Measurements from ENCODE around the gene MRPS6. TPM values are rescaled to one million over a fixed set of nuclear protein-coding genes. Genes with fewer than 3 reads are reported as not detected.

Gene MRPS6
- total RNA-seq: 10 to 100 TPM; 36.8 to 66.1 (median 58.0) TPM

DNA sequence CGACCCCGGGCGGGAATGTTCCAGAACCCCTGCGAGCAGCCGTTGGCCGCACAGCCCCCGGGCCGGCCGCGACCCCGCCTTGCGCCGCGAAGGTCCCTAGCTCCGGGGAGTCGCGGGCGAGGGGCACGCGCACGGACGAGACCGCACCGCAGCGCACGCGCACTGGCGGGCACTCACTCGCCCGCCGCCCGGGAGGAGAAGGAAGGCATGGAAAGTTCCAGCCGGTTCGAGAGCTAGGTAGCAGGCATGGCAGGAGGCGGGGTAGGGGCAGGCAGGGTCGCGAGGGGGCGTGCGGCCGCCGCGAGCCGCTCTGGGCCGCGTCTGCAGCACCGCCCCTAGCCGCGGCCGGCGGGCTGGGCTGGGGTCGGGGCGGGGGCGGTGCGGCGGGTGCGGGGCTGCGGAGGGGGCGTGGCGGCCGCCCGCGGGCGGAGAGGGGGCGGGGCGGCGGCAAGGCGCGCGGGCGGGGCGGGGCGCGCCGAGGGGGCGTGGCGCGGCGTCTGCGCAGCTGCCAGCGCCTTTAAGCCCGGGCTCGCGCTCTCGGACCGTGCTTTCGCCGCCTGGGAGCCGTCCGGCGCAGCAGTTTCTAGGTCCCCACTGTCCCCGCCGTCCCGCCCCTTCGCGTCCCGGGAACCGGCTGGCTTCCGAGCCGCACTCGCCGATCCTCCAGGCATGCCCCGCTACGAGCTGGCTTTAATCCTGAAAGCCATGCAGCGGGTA lies at the start of gene MRPS6, which contains the start of gene SLC5A3:
MRPS6 (plus strand) TSS at position 547 of the 717 bp plus-strand sequence; CDS start at position 670, 123 bp downstream.
SLC5A3 (plus strand) TSS at position 547 of the 717 bp plus-strand sequence. CDS start 21,621 bp downstream, outside the sequence.
- H3K27ac ChIP-seq: peak within 1 kb of the TSS; percentile 77 to 83
- peaks cover 17% of the 10 kb centered on the region in 2 donors for H3K4me1 ChIP-seq (replicated peaks in 1 of 2)
- ATAC-seq (replicated peaks in 6 of 8): peak; percentile 82 to 91 (median 88)
- H3K4me3 ChIP-seq: peak within 1 kb of the TSS; percentile 73 to 87 (median 79)
- in situ Hi-C loops (cut with MboI; ENCODE audit: low pct_unique_long_range_greater_than_20kb in 2 of 9, low sequenced_read_pairs in 9 of 9, unreplicated experiment in 9 of 9): no loop called here
- 0% methylated on average over 1 of the region's 104 CpGs; no CpG with 5 or more reads in 9 of the 10 experiments for WGBS, 10 experiments

DNA sequence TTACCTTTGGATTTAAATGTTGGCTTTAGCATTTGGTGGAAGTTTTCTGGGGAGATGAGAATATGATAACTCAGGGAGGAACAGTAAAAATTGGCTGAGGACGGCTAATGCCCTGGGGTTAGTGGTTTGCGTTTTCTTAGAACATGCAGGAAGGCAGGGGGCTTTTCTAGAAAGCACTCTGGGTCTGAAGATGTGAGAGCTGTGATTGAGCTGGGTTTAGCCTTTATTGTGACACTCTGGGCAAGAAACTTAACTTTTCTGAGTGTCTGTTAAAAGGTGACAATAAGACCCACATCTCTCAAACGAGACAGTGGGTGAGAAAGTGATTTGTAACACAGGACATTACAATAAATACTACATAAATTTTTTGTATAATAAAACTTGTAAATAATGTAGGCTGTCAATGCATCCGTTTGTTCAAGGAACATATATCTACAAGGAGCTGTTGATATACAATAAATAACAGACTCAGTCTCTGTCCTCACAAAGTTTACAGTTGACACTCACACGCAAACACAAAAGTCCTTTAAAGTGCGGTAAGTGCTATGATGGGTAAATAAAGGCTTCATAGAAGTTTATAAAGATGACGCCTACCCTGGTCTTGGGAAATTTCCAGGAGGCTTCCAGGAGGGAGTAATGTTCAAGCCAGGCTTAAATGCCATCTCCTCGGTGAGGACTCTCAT lies 49.5 kb upstream of the MRPS6 start:
- ATAC-seq (replicated peaks in 6 of 8): peak in 3 of 8 experiments; percentile 18 to 75 (median 29)
- peaks cover 0 to 13% of the 10 kb centered on the region in 2 donors for H3K4me1 ChIP-seq (replicated peaks in 1 of 2)
- WGBS, 10 experiments: 20 to 96% (median 69%) methylated on average over 1 to 8 of the region's 8 CpGs
- in situ Hi-C loops (cut with MboI; ENCODE audit: low pct_unique_long_range_greater_than_20kb in 2 of 9, low sequenced_read_pairs in 9 of 9, unreplicated experiment in 9 of 9): no loop called here
- no peak overlapping the region for H3K4me3 ChIP-seq
- H3K27ac ChIP-seq: no peak overlapping the region

DNA sequence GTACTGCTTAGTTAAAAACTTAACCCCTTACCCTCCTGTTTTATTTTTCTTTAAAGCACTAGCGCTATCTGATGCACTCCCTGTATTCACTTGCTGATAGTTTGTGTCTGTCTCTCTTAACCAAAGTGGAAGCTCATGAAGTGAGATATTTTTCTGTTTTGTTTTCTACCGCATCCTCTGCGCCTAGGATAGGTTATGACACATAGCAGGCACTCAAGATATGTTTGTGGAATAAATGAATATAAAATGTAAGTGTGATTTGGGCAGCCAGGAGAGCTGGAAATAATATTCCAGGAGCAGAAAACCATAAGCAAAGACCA lies 49.0 kb upstream of the MRPS6 start:
- ATAC-seq (replicated peaks in 6 of 8): no peak
- Histone ChIP-seq H3K27ac (no peak overlapping the region), H3K4me1 (replicated peaks in 1 of 2) (peaks cover 0 to 13% of the 10 kb centered on the region in 2 donors), H3K4me3 (no peak overlapping the region)
- 92 to 100% (median 100%) methylated on average over 1 to 3 of the region's 3 CpGs; no CpG with 5 or more reads in 3 of the 10 experiments for WGBS, 10 experiments
- in situ Hi-C loops (cut with MboI; ENCODE audit: low pct_unique_long_range_greater_than_20kb in 2 of 9, low sequenced_read_pairs in 9 of 9, unreplicated experiment in 9 of 9): no loop called here

DNA sequence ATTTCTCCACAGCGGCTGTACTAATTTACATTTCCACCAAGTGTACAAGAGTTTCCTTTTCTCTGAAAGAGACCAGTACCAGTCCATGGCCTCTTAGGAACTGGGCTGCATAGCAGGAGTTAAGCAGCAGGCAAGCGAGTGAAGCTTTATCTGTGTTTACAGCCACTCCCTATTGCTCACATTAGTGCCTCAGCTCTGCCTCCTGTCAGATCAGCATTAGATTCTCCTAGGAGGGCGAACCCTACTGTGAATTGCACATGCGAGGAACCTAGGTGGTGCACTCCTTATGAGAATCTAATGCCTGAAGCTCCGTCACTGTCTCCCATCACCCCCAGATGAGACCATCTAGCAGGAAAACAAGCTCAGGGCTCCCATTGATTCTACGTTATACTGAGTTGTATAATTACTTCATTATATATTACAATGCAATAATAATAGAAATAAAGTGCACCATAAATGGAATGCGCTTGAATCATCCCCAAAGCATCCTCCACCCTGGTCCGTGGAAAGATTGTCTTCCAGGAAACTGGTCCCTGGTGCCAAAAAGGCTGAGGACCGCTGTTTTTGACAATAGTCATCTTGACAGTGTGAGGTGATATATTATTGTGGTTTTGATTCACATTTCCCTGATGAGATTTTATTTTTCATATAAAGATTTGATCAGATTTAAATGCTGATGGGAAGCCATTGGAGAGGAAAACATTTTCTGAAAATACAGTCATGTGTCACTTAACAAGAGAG lies 45.5 kb upstream of the MRPS6 start:
- no peak overlapping the region for H3K4me3 ChIP-seq
- 23 to 100% (median 90%) methylated on average over 1 to 8 of the region's 9 CpGs; no CpG with 5 or more reads in 1 of the 10 experiments for WGBS, 10 experiments
- peaks cover 0 to 7% of the 10 kb centered on the region in 2 donors for H3K4me1 ChIP-seq (replicated peaks in 1 of 2)
- peak in 3 of 8 experiments; percentile 29 to 96 (median 91) for ATAC-seq (replicated peaks in 6 of 8)
- no peak overlapping the region for H3K27ac ChIP-seq
- in situ Hi-C loops (cut with MboI; ENCODE audit: low pct_unique_long_range_greater_than_20kb in 2 of 9, low sequenced_read_pairs in 9 of 9, unreplicated experiment in 9 of 9): no loop called here

DNA sequence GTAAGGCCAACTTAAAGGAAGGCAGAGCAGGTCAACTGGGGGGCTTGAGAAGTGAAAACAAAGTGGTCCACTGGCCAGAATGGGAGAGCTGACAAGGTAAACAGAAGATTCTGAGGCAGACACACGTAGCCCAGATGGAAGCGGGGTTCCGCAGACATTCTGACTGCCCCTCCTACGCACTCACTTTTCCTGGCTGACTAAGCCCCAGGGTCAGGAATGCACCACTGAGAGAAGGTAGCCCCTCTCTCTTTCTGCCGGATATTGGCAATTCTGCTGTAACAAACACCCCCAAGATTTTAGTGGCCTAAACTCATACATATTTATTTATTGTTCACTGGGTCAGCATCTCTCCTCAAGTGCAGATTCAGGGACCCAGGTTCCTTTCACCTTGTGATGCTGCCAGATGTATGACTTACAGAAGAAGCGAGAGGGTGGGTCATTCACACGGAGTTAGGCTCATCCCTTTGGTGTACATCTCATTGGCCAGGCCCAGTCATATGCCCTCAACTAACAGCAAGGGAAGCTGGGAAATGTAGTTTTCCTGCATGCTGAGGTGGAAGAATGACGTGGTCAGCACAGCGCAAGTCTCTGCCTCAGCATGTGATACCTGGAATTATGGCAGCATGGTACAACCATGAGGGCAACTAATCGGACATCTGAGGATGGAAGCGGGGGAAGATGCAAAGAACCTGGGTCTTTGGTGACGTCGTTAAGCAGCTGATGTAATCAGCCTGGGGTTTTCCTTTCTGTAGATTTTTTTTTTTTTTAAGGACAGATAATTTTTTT lies 43.4 kb upstream of the MRPS6 start:
- H3K4me1 ChIP-seq (replicated peaks in 1 of 2): no peaks in the 10 kb centered on the region
- WGBS, 10 experiments: 17 to 91% (median 56%) methylated on average over 2 to 9 of the region's 13 CpGs
- no peak overlapping the region for H3K4me3 ChIP-seq
- in situ Hi-C loops (cut with MboI; ENCODE audit: low pct_unique_long_range_greater_than_20kb in 2 of 9, low sequenced_read_pairs in 9 of 9, unreplicated experiment in 9 of 9): no loop called here
- peak; percentile 61 to 100 (median 99) for ATAC-seq (replicated peaks in 6 of 8)
- no peak overlapping the region for H3K27ac ChIP-seq

DNA sequence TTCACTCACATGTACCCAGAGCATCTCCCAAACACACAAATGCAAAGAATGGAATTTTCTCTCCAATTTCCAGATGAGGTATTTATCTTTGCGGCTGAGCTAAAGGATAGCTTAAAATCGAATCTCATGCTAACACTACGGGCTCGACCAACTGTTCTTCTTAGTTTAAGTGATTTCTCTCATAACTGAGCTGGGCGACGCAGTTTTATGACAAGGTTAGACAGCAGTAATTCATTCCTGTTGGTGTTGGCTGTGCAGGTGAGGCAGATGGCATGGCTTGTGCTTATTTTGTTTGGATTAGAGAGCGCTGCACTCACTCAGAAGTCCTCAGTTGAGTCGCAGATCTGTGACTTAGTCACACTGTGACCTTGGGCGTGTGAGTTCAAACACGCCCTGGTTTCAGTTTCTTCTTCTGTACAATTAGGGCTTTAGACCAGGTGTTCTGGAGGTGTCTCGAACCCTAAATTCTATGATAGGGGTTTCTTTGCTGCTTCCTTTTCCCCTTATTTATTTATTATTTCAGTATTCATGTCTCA lies 41.5 kb upstream of the MRPS6 start:
- WGBS, 10 experiments: 79 to 100% (median 92%) methylated on average over 1 to 9 of the region's 11 CpGs; no CpG with 5 or more reads in 1 of the 10 experiments
- in situ Hi-C loops (cut with MboI; ENCODE audit: low pct_unique_long_range_greater_than_20kb in 2 of 9, low sequenced_read_pairs in 9 of 9, unreplicated experiment in 9 of 9): no loop called here

DNA sequence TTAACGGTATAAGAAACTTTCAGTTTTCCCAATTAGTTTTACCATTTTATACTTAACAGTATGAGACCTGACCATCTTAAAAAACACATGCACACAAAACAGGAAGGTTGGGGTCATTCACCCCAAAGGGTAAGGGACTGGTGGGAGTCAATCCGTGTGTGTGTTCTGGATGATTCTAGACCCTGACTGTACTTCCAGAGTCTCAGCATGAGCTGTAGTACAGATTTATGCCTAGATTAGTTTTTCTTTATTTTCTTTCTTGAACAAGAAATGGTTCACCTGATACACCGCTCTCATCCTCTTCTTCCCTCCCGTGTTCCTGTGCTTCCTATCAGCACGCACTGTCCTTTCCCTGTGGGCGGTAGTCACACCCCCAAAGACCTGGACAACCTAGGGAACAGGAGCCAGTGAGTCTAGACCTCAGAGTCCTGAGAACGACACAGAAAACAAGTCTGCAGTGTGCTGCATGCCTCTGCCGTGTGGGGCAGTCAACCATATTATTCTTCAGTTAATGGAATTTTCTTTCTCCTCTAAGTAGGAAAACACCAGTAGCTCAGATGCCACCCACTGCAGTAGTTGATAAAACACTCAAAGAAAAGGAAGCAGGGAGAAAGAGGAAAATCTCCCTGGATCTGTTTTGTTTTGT lies 38.9 kb upstream of the MRPS6 start:
- in situ Hi-C loops (cut with MboI; ENCODE audit: low pct_unique_long_range_greater_than_20kb in 2 of 9, low sequenced_read_pairs in 9 of 9, unreplicated experiment in 9 of 9): no loop called here
- ATAC-seq (replicated peaks in 6 of 8): no peak
- Histone ChIP-seq H3K4me1 (replicated peaks in 1 of 2) (no peaks in the 10 kb centered on the region), H3K27ac (no peak overlapping the region), H3K4me3 (no peak overlapping the region)
- 50 to 100% (median 85%) methylated on average over 1 to 8 of the region's 8 CpGs for WGBS, 10 experiments

More for the DNA sequence above, 41.5 kb upstream of the MRPS6 start:
- no peak overlapping the region for H3K27ac ChIP-seq
- no peak for ATAC-seq (replicated peaks in 6 of 8)
- no peak overlapping the region for H3K4me3 ChIP-seq
- H3K4me1 ChIP-seq (replicated peaks in 1 of 2): no peaks in the 10 kb centered on the region

DNA sequence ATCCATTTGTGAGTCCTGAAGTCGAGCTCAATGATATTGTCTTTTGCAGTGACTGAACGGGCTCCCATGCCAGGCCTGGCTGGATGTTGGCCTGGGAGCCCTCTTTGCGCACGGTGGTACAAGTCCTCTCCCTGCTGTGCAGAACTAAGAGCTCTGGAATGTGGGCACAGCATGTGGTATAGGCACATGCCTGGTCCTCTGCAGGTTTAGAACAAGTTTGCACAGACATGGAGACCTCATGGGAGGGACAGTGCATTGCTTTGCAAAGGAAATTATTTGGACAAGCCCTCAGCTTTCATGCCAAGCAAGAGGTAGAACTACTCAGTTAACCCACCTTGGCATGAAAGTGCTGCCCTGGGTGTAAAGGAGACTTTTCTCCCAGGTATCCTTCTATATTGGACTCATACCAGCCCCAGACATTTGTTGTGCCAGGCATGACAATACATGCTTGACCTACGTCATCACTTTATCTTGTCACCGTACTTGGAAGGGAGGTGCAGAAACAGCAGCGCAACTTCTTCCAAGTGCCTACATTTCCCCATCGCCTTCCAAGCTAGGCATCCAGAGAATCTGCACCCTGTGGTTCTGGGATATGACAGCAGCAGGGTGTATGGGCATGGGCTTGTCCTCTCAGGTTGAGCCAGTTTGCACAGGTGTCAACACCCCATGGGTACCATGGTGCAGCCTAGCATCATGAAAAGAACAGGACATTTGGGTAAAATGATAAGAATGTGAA lies 37.6 kb upstream of the MRPS6 start:
- 20 to 100% (median 81%) methylated on average over 1 to 6 of the region's 8 CpGs for WGBS, 10 experiments
- no peak overlapping the region for H3K27ac ChIP-seq
- no peak for ATAC-seq (replicated peaks in 6 of 8)
- no peaks in the 10 kb centered on the region for H3K4me1 ChIP-seq (replicated peaks in 1 of 2)
- H3K4me3 ChIP-seq: no peak overlapping the region
- in situ Hi-C loops (cut with MboI; ENCODE audit: low pct_unique_long_range_greater_than_20kb in 2 of 9, low sequenced_read_pairs in 9 of 9, unreplicated experiment in 9 of 9): no loop called here

DNA sequence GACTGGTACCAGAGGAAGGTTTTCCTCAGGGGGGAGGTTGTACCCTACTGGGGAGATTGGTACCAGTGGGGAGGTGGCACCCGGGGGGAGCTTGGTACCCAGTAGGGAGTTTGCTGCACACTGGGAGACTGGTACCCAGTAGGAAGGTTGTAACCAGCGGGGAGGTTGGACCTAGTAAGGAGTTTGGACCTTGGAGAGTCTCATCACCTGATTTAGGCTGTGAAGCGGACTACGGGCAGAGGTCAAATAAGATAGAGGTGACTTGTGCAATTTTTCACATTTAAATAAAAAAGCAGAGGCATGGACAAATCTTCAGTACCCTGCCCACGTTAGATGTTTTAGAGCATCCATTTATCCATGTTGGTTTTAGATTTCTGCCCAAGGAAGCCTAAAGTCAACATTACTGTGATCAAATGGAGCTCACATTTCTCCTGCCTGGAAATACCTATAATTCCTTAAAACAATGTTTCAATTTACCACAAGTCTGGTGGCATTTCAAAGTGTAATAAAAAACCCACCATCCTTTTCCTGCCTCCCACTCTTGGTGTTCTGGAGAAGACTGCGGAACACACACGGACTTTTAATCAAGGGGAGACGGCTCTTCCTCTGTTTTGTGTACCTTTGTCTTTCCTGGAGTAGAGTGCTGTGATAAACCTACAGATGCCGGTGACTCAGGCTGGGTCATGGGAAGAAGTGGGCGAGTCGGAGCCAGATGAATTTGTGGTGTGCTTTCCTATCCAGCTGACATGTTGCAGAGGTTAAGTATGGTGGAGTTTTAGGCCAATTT lies 36.2 kb upstream of the MRPS6 start:
- peak in 1 of 8 experiments; percentile 27 for ATAC-seq (replicated peaks in 6 of 8)
- H3K4me1 ChIP-seq (replicated peaks in 1 of 2): no peaks in the 10 kb centered on the region
- in situ Hi-C loops (cut with MboI; ENCODE audit: low pct_unique_long_range_greater_than_20kb in 2 of 9, low sequenced_read_pairs in 9 of 9, unreplicated experiment in 9 of 9): no loop called here
- WGBS, 10 experiments: 40 to 100% (median 90%) methylated on average over 1 to 8 of the region's 11 CpGs; no CpG with 5 or more reads in 2 of the 10 experiments
- no peak overlapping the region for H3K27ac ChIP-seq
- no peak overlapping the region for H3K4me3 ChIP-seq

DNA sequence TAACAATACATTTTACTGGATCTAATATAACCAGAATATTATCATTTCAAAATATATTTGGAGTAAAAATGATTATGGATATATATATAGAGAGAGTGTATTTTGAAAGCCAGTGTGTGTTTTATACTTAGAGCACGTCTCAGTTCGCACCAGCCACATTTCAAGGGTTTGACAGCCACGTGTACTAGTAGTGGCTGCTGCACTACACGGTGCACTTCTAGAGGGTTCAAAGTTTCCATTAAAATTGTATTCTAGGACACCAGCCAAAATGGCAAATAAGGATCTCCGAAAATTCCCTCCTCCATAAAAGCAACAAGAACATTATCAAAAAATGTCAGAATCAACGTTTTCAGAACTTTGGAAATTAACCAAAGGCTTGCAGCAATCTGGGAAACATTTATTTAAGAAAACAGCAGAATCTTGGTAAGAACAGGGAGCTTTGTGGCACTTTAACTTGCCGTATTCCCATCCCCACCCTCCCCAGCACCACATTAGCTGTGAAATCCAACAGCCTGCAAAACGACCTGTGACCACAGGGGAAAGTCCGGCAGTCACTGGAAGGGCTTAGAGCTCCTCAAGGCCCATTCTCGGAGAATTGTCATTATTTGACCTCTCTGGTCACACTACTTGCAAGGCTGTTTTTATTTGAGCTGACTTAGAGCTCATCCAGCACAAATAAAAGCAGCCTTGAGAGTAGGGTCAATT lies 33.5 kb upstream of the MRPS6 start:
- H3K4me1 ChIP-seq (replicated peaks in 1 of 2): no peaks in the 10 kb centered on the region
- H3K27ac ChIP-seq: no peak overlapping the region
- WGBS, 10 experiments: 17 to 87% (median 58%) methylated on average over 1 to 9 of the region's 10 CpGs; no CpG with 5 or more reads in 1 of the 10 experiments
- ATAC-seq (replicated peaks in 6 of 8): no peak
- no peak overlapping the region for H3K4me3 ChIP-seq
- in situ Hi-C loops (cut with MboI; ENCODE audit: low pct_unique_long_range_greater_than_20kb in 2 of 9, low sequenced_read_pairs in 9 of 9, unreplicated experiment in 9 of 9): no loop called here

Data from motor neuron (in vitro differentiated cells).